Measurements from ENCODE around the gene RSF1.

DNA sequence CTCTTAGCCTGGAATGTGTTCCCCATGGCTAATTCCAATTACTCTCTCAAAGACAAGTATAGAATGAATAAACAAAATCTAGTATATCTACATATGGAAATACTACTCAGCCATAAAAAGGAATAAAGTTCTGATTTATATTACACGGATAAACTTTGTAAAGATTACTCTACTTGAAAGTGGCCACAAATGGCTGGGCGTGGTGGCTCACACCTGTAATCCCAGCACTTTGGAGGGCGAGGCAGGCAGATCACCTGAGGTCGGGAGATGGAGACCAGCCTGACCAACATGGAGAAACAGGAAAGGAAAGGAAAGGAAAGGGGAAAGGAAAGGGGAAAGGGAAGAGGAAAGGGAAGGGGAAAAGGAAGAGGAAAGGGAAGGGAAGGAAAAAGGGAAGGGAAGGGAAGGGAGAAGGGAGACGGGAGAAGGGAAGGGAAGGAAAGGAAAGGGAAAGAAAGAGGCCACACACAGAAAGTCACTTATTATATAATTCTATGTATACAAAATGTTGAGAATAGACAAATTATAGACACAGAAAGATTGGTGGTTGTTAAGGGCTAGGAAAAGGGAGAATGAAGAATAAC lies 92.2 kb downstream of the RSF1 start:
- no peak for TF ChIP-seq POLR2A (IDR thresholded peaks at IDR 0.05; ENCODE audit: low read length)
- no peak for TF ChIP-seq GATA1 (IDR thresholded peaks at IDR 0.05; ENCODE audit: low read depth, low read length)

Measured in erythroblast (primary cell).